ENCODE data around the gene PPP4R3B.
"Not testable (repeated sequence)": the region's sequence is repeated elsewhere in the genome, so short reads cannot be mapped to it uniquely, and the experiment has no call there.

PPP4R3B gene

GRCh38 chr2:55595536-55595935 is 21.9 kb downstream of the PPP4R3B start:
- DNase-seq, result no peak

- DNase-seq, result no peak
Measured at GRCh38 chr2:55592130-55592529, 25.3 kb downstream of the PPP4R3B start.

GRCh38 chr2:55590810-55591440 is 26.5 kb downstream of the PPP4R3B start:
- no peak for DNase-seq

GRCh38 chr2:55585451-55586080 is 31.9 kb downstream of the PPP4R3B start:
- DNase-seq, result no peak

DNA sequence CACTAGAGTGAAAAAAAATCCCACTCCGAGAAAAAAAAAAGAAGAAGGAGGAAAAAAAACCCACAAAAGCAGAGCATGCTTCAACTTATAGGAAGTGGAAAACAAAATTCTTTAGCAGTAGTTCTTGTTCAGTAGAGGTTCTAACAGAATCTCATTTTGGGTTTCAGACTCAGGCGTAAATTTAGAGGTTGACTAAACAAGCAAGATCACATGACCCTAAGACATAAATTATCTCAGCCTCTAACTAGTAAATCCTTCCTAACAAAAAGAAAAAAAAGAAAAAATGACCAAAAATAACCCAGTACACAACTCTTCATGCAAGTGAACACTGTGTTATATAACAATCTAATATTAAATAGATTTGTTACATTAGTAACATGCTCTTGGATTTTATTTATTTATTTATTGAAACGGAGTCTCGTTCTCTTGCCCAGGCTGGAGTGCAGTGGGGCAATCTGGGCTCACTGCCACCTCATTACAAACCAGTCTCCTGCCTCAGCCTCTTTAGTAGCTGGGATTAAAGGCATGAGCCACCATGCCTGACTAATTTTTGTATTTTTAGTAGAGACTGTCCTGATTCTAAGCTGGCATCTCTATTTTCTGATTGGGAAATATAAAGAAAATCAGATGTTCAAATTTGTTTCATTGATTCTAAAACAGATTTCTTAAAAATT is 35.4 kb downstream of the PPP4R3B start:
- DNase-seq, result no peak

GRCh38 chr2:55581435-55581834 is 36.0 kb downstream of the PPP4R3B start:
- DNase-seq, result no peak

DNA sequence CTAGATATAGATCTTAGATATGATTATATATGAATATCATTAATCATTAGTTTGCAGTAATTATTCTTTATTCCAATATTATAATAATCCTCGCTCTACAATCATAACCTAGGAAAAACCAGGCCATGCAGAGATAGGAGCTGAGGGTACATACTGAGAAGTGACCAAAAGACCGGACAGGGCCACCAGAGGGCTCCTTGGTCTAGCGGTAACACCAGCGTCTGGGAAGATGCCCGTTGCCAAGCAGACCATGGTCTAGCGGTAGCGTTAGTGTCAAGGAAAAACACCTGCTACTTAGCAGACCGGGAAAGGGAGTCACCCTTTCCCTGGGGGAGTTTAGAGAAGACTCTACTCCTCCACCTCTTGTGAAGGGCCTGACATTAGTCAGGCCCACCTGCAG is 48.4 kb downstream of the PPP4R3B start:
- DNase-seq, result not testable (repeated sequence)

DNA sequence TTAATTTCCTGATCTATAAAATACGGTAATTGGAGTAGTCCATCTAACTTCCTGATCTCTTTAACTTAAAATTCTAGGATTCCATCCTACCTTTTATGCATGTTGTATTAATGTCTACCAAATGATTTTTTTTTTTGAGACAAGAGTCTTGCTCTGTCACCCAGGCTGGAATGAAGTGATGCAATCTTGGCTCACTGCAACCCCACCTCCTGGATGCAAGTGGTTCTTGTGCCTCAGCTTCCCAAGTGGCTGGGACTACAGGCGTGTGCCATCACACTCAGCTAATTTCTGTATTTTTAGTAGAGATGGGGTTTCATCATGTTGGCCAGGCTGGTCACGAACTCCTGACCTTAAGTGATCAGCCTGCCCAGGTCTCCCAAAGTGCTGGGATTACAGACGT is 50.1 kb downstream of the PPP4R3B start:
- DNase-seq, result no peak

DNA sequence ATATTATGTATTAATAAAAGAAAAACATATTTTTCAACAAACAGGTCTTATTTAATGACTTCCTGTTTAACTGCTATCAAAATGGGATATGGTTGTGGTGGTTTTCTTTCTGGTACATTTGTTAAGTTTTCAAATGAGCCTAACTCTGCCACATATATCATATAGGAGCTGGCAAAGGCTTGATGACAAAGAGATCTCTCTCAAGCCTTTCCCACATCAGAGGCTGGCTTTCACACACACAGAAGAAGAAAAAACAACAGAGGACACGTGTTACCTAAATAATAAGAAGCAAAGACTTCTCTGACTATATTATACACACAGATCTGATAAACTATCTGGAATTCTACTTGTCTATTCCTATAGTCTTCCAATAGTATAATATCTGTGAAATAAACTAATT is 51.8 kb downstream of the PPP4R3B start:
- DNase-seq, result no peak

- DNase-seq, result no peak
Measured at GRCh38 chr2:55560855-55561254, 56.6 kb downstream of the PPP4R3B start.

GRCh38 chr2:55556809-55557208 is 60.6 kb downstream of the PPP4R3B start:
- no peak for DNase-seq

- no peak for DNase-seq
Measured at GRCh38 chr2:55555977-55556376, 61.4 kb downstream of the PPP4R3B start.

GRCh38 chr2:55553321-55553720 is 64.1 kb downstream of the PPP4R3B start:
- no peak for DNase-seq

DNA sequence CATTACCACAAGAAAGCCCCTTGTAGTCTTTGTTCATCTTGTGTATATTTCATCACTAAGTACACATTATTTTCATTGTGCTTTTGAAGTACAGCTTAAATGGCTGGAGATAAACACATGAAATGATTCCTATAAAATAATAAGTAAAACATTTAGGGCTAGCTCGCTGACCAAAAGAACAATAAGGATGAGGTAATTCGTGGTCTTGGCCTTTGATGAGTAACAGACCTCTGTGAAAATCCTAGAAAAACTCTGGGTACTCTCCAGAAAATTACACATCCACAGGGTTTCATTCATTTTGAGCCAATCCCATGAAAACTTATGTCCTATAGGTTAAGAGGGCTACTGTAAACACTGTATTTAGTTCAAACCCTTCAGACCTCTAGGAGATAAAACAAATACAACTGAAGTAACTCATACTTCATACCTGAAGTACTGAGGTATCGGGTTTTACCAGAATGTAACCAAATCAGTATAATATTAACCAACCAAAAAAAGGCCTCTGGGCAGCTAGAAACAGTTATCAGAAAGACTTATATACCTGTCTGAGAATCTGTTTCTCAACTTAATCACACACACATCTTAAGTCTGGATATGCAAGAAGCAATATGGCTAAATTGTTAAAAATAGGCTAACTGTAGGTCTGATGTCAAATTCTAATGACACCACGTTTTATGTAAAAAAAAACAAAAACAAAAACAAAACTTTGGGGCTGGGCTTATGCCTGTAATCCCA is 66.9 kb downstream of the PPP4R3B start:
- no peak for DNase-seq

DNA sequence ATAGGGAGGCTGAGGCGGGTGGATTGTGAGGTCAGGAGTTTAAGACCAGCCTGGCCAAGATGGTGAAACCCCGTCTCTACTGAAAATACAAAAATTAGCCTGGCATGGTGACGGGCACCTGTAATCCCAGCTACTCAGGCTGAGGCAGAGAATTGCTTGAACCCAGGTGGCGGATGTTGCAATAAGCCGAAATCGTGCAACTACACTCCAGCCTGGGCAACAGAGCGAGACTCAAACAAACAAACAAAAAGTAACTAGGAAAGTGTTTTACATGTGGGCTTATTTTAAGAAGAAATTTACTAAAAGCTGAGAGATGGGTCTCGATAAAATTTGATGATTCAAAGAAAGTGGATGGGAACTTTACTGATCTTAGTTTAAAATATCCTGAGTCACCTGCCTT is 69.7 kb downstream of the PPP4R3B start:
- DNase-seq, result not testable (repeated sequence)

- no peak for DNase-seq
Measured at GRCh38 chr2:55547001-55547400, 70.4 kb downstream of the PPP4R3B start.

DNA sequence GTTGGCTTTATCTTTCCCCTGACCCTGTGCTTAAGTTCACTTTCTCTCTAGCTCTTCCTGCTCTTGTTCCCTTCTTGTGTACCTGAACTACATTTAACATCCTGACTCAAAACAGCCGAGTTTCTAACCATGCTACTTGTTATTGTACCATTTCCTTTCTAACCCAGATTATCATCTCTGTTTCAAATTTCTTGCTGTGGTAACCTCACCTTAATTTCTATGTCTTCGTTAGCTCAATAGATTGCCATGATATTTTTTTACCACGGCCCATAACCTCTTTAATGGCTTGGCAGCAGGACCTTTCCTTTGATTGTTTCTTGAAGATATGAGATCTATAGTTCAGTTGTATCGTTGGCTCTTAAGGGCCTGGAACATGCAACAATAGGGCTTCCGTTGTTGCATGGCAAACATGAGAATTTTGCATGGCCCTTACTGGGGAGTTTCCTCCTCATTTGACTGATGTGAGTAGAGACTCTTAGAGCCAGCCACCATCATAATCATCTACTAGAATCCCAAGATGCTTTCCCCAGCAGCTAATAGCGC is 86.8 kb downstream of the PPP4R3B start:
- no peak for DNase-seq

DNA sequence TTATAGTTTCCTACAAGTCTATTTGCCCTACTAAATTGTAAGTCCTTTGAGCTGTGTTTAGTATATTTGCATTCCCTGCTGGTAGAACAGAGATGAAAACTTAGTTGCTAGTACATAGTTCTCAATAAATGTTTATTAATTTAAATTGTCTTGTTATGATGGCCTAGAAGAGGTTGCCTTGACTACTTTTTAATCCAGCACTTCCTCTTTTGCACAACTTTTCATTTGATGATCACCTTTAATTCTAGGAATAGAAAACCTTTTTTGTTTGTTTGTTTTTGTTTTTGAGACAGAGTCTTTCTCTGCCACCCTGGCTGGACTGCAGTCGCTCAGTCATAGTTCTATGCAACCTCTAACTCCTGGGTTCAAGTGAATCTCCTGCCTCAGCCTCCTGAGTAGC is 91.2 kb downstream of the PPP4R3B start:
- no peak for DNase-seq

DNA sequence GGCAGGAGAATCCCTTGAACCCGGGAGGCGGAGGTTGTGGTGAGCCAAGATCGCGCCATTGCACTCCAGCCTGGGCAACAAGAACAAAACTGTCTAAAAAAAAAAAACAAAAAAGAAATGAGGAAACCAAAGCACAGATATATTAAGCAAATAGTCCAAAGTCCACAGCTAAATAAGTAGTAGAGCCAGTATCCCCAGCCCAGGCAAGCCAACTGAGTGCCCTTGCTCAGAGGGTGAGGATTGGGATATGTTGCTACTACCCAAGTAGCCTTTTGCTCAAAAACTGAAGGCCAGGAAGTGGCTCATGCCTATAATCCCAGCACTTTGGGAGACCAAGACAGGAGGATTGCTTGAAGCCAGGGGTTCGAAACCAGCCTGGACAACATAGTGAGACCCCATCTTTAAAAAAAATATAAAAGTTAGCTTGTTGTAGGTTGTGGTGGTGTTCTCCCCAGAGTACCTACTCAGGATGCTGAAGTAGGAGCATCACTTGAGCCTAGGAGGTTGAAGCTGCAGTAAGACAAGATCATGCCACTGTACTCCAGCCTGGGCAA is 92.5 kb downstream of the PPP4R3B start:
- no peak for DNase-seq

- no peak for DNase-seq
Measured at GRCh38 chr2:55519938-55520885, 97.2 kb downstream of the PPP4R3B start.

DNA sequence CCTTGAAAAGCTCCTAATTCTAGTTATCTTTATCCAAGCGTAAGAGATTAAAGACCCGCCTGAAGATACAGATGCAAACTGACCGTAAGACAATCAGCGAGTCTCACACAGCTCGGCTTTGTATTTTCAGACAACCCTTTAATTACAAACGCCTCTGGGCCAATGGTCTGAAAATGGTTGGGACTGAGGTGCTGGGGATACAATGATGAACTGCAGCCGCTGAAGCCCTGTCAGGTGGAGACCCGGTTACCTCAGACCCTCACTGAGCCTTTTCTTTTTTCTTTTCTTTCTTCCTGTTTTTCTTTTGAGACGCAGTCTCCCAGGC is 98.6 kb downstream of the PPP4R3B start:
- no peak for DNase-seq

- no peak for DNase-seq
Measured at GRCh38 chr2:55511508-55512124, 105.8 kb downstream of the PPP4R3B start.
